ENCODE measurements around the gene GRM2.

Gene GRM2

DNA sequence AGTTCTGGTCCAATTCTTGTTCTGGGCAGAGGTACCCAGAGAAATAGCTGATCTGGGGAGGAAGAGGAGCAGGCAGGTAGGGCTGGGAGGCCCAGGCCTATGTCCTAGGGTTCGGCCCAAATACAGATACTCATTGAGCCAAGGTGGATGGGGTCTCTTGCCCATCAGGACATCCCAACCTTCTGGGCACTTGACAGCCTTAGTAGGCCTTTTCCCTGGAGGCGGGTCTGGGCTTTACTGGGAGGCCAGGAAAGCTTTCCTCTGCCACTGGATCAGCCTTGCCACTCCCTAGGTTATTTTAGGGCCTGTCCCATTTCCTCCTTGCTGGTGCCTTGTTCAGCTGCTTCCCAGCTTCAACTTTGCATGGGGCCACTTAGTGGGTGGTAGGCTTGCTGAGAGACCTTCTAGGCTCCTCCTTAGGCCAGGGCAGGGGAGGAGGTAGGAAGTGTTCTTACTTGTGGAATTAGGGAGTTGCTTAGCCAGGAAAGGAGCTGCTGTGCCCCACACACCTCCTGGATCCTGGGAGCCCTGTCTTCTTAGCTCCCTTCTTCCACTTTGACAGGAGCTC is 26.1 kb upstream of the GRM2 start:
- no peak for DNase-seq

DNA sequence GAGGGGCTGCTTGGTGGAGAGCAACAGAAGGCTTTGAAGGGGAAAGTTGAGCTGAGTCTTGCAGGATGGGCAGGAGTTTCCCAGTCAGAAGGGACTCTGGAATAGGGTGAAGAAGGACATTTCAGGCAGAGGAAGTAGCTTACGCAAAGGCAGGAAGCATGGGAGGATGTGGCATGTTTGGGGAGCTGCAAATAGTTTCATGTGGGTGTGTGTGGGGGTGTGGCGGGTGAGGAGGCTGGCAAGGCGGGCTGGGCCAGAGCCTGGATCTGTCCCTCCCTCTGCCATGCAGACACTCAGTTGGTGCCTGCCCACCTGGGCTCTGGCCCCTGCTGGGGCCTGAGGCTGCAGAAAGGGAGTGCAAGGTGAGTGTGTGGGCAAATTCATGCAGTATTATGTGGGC is 25.4 kb upstream of the GRM2 start:
- DNase-seq = no peak

DNA sequence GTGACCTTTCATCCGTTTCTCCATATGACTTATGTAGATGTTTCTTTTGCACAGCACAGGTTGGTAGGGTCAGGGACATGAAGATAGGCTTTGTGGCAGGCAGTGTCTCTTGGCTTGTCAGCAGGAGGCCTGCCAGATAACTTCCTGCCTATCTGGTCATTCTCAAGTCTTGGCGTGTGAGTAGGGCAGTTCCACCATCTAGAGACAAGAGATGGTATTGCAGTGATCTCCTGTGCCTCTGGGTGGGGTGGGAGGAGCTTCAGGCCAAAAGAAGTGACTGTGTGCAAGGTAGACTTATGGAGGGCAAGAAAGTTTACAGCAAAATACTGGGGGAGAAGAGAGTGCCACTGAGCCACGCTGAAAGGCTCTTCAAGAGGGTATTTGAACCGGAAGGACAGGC is 24.8 kb upstream of the GRM2 start:
- DNase-seq = peak; percentile 67

DNA sequence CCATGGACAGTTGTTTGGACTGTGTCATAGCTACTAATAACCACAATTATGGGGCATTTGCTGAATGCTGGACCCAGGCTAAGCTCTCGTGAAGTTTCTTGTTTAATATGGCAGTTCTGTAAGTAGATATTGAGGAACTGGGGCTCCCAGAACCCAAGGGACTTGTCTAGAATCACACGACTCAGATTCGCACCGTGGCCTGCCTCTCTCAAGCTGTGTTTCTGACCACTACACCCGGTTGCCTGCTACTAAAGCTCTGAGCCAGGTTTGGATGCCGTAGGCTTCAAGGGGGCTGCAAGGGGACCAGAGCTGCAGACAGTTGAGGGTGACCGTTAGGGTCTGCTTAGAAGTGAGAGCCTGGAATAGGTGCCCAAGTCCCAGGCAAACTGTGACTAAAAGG is 24.3 kb upstream of the GRM2 start:
- no peak for DNase-seq

DNA sequence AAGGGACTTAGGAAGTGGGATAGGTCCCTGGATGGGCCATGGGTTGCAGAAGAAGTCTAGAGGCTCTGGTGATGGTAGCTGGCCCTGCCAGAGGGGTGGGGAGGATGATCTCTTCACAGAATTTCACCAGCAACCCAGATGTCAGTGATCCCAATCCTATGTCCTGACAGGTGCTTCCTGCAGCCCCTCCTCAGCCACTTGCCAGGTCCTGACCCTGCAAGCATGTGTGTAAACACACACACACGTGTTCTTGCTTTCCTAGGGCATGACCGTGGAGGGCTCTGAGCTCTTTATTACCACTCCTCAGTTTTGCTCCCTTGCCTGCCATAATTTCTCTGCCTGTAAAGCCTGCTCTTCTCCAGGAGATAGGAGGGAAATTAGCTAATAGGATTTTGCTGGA is 23.3 kb upstream of the GRM2 start:
- no peak for DNase-seq

DNA sequence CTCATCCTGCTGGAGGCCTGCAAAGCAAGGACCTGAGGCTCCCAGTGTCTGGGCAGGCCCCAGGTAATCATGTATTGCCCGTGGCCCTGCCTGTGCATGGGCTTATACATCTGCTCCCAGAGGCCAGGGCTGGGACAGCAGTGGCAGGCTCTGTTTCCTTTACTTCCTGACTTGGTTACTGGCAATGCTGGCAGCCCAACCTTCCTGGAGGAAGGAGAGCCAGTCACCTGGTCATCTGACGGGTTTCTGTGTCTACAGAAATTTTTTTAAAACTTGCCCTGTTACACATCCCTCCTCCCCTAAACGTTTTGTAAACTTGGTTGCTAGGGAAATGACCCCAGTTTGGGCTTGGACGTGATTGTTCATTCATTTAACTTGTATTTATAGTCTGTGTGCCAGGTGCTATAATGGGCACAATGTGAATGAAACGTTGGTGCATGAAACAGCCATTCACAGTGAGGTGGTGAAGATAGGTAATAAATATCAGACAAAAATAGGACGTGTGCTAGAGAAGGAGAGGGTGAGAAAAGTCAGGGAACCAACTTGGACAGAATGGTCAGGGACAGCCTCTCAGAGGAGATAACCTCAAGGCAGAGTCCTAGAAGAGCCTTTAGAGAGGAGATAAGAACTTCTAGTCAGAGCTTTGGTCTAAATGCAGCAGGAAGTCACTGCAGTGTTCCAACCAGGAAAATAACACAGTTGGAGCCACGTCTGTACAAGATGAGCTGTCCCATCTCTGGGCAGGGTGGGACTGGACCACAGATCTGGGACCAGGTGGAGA is 21.7 kb upstream of the GRM2 start:
- no peak for DNase-seq

DNA sequence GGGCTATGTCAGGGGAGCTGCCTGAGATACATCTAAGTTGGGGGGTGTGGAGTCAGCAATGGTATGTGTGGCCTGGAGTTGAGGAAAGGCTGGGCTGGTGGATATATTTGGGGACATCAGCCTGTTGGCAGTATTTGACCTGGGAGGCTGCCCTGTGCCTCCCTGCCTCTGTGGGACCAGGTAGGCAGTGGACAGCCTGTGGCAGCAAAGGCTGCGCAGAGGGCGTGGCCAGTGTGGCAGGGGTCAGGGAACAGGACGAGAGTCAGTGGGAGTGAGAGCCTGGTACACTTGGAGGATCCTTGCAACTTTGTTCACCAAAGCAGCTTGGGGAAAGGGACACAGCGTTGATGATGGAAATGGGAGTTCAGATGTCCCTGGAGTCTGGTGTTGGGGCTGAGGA is 20.8 kb upstream of the GRM2 start:
- DNase-seq = no peak

DNA sequence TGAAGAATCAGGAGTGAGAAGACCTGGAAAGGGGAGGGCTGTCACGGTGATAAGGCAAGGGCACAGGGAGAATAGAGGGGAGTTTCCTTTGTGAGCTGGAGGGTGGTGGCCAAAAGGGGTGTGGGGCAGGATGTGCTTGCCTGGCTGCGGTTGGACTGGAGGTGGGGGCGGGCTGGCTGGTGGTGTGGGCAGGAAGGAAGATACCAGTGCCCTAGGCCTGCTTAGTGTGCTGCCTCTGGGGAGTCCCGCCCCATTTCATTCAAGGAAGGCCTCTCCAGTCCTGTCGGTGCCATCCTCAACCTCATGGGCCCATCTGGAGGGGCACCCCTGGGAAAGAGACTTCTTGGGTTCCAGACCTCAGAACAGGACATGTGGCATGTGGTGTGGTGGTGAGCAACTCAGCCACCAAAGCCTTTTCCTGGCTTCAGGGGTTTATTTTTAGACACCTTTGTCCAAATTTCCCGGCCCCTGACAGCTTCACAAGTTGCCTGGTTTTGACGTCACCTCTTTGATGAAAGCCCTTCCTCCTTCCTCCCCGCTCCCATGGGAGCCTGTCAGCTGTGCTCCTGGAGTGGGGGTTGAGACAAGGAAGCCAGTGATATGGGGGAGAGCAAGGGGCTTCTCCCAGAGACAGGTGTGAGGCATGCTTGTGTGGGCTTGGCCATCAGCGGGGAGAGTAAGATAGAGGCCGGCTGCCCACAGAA is 20.2 kb upstream of the GRM2 start:
- no peak for DNase-seq

DNA sequence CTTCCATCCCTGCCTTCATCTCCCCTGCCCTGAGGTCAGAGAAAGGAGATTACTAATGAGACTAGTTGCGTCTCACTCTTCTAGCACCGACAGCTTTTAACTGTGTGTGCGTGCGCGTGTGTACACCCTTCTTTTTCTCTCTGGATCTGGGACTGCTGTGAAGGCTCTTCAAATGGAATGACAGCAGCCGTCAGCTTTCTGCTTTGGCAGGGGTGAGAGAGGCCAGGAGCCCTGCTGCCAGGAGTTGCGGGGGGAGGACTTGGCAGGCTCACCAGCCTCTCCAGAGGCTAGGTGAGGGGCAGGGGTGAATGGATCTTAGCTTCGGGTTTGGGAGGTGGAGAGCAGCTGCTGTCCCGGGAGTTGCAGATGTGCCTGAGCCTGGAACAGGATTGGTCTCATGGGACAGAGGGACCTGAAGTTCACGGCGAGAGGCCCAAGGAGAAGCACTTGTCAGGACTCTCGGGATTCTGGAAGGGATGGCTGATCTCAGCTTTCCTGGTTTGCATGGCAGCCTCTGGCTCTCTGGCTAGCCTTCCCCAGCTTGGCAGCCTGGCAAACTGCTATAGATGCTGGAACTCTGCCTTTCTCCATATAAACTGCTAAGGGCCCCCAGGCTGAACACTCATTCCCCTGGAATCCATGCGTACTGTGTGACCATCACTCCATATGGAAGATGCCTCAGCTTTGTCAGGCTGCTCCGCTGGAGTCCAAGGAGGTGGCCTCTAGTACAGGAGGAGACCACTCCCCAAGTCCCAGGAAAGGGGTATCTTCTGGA is 19.2 kb upstream of the GRM2 start:
- no peak for DNase-seq

DNA sequence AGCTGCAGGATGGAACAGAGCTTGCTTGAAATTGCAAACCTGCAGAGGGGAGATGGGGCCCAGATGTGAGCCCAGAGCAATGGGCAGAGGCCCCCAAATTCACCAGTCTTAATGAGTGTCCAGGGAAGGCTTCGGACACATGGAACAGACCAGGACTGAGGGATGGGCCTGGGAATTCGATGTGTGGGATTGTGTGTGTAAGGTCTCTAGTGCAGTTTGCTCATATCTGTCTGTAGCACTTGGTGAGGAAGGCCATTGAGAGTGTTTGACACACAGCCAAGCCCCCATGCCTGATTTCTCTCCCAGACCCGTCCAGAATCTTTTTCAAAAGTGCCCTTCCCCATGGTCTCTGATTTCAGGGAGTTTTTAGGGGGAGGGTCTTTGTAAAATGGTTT is 18.7 kb upstream of the GRM2 start:
- no peak for DNase-seq

DNA sequence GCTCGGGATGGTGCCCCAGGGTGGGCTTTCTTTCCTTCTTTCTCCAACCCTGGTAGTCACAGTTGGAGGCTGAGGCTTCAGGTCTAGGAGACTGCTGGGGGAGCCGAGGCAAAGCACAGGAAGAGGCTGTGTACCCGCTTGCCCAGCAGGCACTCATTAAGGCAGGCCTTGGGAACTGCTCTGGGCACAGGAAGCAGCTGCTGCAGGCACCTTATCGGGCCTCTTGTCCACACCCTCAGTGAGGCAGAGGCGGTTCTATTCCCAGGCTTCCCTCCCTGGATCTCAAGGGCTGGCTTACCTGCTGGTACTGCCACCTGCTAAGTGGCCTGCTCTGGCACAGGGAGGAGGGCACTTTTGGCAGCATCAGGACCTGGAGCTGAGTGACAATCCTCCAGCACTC is 15.8 kb upstream of the GRM2 start:
- peak; percentile 43 for DNase-seq

DNA sequence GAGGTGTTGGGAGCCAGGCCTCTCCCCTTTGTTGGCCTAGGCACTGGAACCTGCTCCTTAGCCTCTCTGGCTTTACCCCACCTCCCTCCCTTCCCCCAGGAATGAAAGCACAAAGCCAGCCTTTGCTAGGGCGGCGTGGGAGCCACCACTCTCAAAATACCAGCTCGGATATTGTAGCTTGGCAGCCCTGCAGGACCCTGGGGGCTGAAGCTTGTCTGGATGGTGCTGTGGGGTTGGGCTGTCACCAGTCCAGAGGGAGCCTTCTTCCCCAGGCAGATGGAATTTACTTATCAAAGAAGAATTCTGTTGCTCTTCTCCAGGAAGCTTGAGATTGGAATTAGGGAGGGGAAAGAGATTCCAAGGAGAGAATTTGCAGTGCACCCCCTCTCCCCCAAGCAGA is 14.9 kb upstream of the GRM2 start:
- DNase-seq = no peak

DNA sequence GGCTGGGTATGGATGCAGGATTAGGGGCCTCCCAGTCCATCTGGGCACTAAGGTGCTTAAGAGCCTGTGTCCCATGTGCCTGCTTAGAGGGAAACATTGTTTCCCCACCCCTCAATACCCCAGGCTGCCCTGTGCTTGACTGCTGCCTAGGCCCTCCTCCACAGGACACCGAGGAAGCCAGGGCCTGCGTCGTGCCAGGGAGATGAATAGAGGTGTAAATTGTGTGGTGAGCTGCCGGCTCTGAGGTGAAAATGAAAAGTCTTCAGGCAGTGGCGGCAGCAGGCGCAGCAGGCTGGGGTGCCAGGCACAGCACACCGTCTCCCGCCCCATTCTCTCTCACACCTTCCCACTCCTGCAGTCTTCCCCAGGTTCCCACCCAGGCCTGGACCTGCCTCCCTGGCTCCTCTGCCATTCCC is 13.9 kb upstream of the GRM2 start:
- DNase-seq = no peak

DNA sequence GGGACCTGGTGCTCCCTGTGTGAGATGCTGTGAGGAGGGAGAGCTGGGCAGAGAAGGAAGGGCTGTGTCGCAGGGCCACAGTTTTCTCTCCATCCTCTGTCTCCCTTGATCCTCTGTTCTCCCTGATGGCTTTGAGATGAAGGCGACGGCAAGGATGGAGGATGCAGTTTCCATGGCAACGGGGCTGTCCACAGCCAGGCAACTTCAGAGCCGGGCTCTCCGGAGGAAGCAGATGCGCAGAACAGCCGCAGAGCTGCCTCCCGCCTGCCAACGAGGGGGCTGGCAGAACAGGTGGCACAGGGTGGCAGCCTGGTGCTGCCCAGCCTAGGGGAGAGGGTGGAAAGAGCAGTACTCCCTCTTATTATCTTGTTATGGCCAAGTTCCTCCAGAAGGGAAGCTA is 9.9 kb upstream of the GRM2 start:
- DNase-seq = no peak

DNA sequence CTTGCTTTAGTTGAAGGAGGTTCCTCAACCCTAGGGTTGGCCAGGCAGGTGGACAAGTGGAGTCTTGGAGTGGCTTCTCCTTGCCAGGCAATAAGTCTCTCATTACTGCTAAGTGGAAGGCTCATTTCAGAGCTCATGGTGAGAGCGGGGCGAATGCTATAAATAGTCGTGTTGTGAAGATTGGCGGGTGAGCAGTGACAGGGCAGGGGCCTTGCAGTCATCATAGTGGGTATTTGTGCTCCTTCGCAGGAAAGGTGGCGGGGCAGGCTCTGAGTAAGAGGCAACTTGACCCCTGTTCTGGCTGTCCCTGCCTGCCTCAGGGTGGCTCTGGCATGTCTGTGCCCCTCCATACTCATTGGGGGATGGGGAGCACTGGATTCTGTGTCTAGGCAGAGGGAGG is 8.7 kb upstream of the GRM2 start:
- DNase-seq = no peak

DNA sequence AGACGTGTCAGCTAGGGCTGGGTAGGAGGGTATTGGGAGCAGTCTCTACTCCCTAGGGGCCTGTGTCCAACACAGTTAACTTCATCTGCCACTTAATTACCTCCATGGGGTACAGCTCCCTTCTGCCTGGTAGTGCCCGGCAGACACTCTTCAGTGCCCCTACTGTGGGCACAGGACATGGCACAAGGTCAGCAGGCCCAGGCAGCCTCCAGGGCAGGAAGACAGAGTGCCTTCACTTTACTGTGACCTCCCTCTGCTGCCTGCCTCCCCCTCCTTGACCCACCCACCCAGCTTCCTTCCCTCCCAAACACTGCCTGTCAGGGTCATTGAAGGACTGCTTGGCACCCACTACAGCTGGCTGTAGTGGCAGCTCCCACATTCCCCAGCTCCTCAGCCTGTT is 6.5 kb upstream of the GRM2 start:
- no peak for DNase-seq

DNA sequence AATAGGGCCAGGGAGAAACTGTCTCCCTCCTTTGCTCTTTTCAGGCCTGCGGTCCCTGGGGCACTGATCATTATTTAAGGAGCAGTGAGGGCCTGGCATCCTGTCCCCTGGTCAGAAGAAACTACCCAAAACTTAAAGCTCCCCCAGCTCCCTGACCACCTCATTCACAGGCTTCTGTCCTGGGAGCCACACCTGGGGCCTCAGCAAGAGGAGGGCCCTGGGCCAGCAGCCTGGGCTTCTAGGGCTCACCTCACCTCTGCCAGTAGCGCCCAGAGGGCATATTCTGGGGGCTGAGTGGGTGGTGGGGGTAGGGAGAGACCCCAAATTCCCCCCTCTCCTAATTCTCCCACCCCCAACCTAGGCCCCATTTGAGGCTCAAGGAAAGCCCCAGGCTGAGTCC is 4.7 kb upstream of the GRM2 start:
- no peak for DNase-seq

DNA sequence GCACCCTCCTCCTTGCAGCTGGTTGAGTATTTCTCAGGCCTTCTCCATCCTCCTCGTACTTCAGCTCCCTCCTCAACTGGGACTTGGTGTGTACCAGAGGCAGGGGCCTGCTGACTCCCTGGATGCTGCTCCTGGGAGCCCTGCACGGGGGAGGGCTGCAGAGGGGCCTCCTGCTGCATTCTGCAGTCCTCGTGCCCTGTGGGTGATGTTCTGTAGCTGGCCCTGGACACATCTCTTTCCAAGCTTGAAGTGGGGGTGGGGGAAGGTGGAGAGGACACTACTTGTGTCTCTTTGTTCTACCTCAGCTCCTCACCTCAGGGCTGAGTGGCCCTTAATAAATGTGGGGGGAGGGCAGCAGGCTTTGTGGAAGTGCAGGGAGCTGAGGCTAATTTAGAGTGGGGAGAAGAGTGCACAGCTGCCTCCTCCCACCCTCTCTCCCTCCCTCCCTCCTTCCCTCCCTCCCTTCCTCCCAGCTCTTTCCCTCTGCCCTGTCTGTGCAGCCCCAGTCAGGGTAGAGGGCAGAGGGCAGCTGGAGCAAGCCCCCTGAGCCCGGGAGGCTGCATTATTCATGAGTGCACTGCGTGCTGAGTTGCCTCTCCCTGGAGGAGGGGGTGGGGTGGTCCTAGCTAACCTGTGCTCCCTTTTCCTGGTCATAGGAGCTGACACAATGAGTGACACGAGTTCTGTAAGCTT is 3.7 kb upstream of the GRM2 start:
- DNase-seq = peak; percentile 54

DNA sequence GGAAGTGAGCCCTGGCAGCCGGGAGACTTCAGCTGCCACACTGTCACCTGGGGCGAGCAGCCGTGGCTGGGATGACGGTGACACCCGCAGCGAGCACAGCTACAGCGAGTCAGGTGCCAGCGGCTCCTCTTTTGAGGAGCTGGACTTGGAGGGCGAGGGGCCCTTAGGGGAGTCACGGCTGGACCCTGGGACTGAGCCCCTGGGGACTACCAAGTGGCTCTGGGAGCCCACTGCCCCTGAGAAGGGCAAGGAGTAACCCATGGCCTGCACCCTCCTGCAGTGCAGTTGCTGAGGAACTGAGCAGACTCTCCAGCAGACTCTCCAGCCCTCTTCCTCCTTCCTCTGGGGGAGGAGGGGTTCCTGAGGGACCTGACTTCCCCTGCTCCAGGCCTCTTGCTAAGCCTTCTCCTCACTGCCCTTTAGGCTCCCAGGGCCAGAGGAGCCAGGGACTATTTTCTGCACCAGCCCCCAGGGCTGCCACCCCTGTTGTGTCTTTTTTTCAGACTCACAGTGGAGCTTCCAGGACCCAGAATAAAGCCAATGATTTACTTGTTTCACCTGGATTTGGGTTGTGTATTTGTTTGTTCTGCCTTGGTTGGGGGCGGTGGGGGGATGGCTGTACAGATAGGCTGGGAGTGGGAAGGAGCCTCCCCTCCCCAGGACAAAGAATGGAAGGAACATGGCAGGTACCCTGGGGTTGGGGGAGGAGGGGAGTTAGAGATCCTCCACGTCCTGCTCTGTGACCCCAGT is 2.9 kb upstream of the GRM2 start:
- DNase-seq = no peak

DNA sequence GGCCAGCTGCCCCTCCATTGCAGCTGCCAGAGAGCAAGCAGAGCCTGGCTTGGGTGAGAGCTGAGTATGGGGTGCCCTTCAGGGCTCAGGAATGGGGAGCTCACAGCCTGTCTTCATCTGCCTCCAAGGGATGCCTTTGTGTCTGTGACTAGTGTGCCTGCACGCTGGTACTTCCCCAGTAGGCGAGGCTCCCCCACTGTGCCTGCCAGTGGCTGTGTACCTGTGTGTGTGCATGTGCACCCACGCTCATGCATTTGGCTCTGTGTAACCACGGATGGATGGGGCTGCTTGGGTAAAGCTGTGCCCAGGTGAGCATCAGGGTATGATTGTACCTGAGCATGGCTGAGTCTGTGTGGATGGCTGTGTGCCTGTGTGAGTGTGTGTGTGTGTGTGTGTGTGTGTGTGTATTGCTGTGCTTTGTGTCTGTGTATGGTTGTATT is 2.3 kb upstream of the GRM2 start:
- DNase-seq = no peak

DNA sequence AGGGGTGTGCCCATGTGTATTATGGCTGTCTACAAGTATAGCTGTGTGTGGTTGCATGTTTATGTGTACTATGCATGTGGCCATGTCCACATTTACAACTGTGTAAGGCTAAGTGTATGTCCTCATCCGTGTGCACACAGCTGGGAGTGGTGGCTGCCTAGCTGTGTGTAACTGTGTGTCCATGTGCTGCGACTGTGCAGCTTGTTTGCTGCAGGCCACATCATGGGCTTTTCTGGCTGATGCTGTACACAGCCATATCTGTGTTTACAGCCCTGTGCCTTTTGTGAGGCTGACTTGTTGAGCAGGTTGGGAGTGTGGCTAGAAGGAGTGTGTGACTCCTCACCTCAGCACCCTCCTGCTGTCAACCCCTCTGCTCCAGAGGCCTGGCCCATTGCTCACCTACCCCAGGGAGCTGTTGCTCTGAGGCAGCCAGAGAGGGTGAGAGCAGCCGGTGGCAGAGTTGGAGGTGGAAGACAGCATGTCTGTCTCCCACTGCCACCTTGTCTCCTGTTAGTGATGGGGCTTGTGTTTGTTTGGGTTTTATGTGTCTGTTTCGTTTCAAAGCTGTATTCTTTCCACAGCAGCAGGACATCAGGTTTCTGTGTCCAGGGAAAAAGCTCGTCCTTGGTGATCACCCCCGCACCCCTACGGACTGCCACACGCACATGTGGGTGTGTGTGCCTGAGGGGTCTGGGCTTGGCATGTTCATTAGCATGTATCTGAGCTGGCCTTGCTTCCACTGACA is 1.4 kb upstream of the GRM2 start:
- no peak for DNase-seq

All from NCI-H510A treated with DMSO at 0.1 percent for 48 hours (cell line).